Inflammatory macrophage (primary cell): ENCODE measurements around the gene PACRG.

ENCODE experiments used
- DNase-seq, 2 donors: peaks; one replicate each; pipeline ENCODE4 v3.0.0-alpha.2; 2020 to 2022

The PACRG gene

GRCh38 chr6:163152701-163153100, 424.9 kb downstream of the PACRG start:
- DNase-seq, result no peak

- DNase-seq, result no peak
Observed at GRCh38 chr6:163159110-163159509, 431.3 kb downstream of the PACRG start.

GRCh38 chr6:163159689-163160088, 431.9 kb downstream of the PACRG start:
- no peak for DNase-seq

- DNase-seq, result no peak
Observed at GRCh38 chr6:163162007-163162873, 434.5 kb downstream of the PACRG start.

- no peak for DNase-seq
Observed at GRCh38 chr6:163162874-163163213, 435.1 kb downstream of the PACRG start.

- no peak for DNase-seq
Observed at GRCh38 chr6:163164175-163164900, 436.6 kb downstream of the PACRG start.

GRCh38 chr6:163165155-163165910, 437.6 kb downstream of the PACRG start:
- no peak for DNase-seq

GRCh38 chr6:163165922-163166321, 438.1 kb downstream of the PACRG start:
- no peak for DNase-seq

- no peak for DNase-seq
Observed at GRCh38 chr6:163166507-163166906, 438.7 kb downstream of the PACRG start.

- no peak for DNase-seq
Observed at GRCh38 chr6:163169521-163169920, 441.7 kb downstream of the PACRG start.

- DNase-seq, result peak; percentile 25 to 30
Observed at GRCh38 chr6:163170294-163170883, 442.6 kb downstream of the PACRG start.

GRCh38 chr6:163173741-163174140, 446.0 kb downstream of the PACRG start:
- DNase-seq, result no peak

GRCh38 chr6:163175301-163175700, 447.5 kb downstream of the PACRG start:
- DNase-seq, result no peak

GRCh38 chr6:163176097-163176496, 448.3 kb downstream of the PACRG start:
- no peak for DNase-seq

GRCh38 chr6:163177007-163177406, 449.2 kb downstream of the PACRG start:
- no peak for DNase-seq

GRCh38 chr6:163177892-163178420, 450.2 kb downstream of the PACRG start:
- peak in 1 of 2 donors; percentile 3 for DNase-seq

GRCh38 chr6:163179061-163179460, 451.3 kb downstream of the PACRG start:
- DNase-seq, result no peak

GRCh38 chr6:163179721-163180120, 451.9 kb downstream of the PACRG start:
- no peak for DNase-seq

GRCh38 chr6:163180874-163181541, 453.2 kb downstream of the PACRG start:
- DNase-seq, result peak; percentile 75 to 86

- DNase-seq, result no peak
Observed at GRCh38 chr6:163181666-163182180, 453.9 kb downstream of the PACRG start.

- peak in 1 of 2 donors; percentile 20 for DNase-seq
Observed at GRCh38 chr6:163182696-163183095, 454.9 kb downstream of the PACRG start.

- DNase-seq, result no peak
Observed at GRCh38 chr6:163183806-163184205, 456.0 kb downstream of the PACRG start.
